Dedifferentiated amniotic fluid mesenchymal stem cell (primary cell): Measurements from ENCODE around the gene EXOC7.

Experiments used
- DNase-seq: peaks from one replicate; pipeline ENCODE4 v3.0.0-alpha.2; 2016; ENCODE audit errors: extremely low spot score

EXOC7 gene

GRCh38 chr17:76040376-76040775, 63.2 kb downstream of the EXOC7 start:
- no peak for DNase-seq

GRCh38 chr17:76039121-76039520, 64.5 kb downstream of the EXOC7 start:
- DNase-seq: no peak

- no peak for DNase-seq
These were observed 65.5 kb downstream of the EXOC7 start for GRCh38 chr17:76038050-76038449.

- no peak for DNase-seq
These were observed 66.9 kb downstream of the EXOC7 start for GRCh38 chr17:76036497-76037261.

- DNase-seq: no peak
These were observed 68.9 kb downstream of the EXOC7 start for GRCh38 chr17:76034428-76035350.

- no peak for DNase-seq
These were observed 70.4 kb downstream of the EXOC7 start for GRCh38 chr17:76033139-76033538.

GRCh38 chr17:76032780-76033108, 70.8 kb downstream of the EXOC7 start:
- no peak for DNase-seq

GRCh38 chr17:76032073-76032779, 71.4 kb downstream of the EXOC7 start:
- DNase-seq: no peak
